Tibial artery (tissue), 4 donors: ENCODE measurements around the gene SMC1A.

ENCODE experiments used
- DNase-seq, 2 donors: peaks; one replicate each; pipeline ENCODE4 v3.0.0-alpha.2; 2019
- H3K27ac ChIP-seq, 2 donors: fragments of 200-600 bp; sonication (generic) in 1 of 2; 1 replicate in 1 of 2; 2 replicates in 1 of 2; pipeline ENCODE4 v1.5.1; 2018 to 2019; ENCODE audit warnings: mild to moderate bottlenecking in 1 of 2
- H3K27me3 ChIP-seq, 2 donors: fragments of 200-600 bp; sonication (generic) in 1 of 2; one replicate each; pipeline versions ENCODE4 v1.5.1 to v1.6.0; 2016 to 2019
- H3K36me3 ChIP-seq, 3 donors: fragments of 200-600 bp; sonication (generic) in 2 of 3; one replicate each; pipeline ENCODE4 v1.5.1; 2016 to 2019; ENCODE audit warnings: mild to moderate bottlenecking in 2 of 3
- H3K4me1 ChIP-seq, 4 donors: fragments of 200-600 bp; sonication (generic) in 2 of 4; 1 replicate in 3 of 4; 2 replicates in 1 of 4; pipeline ENCODE4 v1.5.1; 2016 to 2019
- H3K4me3 ChIP-seq, 2 donors: fragments of 200-600 bp; sonication (generic) in 1 of 2; 1 replicate in 1 of 2; 2 replicates in 1 of 2; pipeline ENCODE4 v1.5.1; 2018 to 2019; ENCODE audit warnings: mild to moderate bottlenecking in 2 of 2
- H3K9me3 ChIP-seq, 3 donors: fragments of 200-600 bp; sonication (generic) in 1 of 3; one replicate each; pipeline ENCODE4 v1.5.1; 2016 to 2019
- CTCF ChIP-seq, 2 experiments: fragments of 200-600 bp in 1 of 2; fragments of 450-650 bp in 1 of 2; IDR thresholded peaks; one replicate each; pipeline ENCODE4 v1.5.1; 2017 to 2019; ENCODE audit warnings: antibody characterized with exemption in 2 of 2, mild to moderate bottlenecking in 1 of 2, moderate library complexity in 1 of 2
- intact Hi-C: fragments of 100-400 bp; cut with DNase I; formaldehyde crosslinking; loops from one replicate; pipeline ENCODE4 v1.15.0; 2023; ENCODE audit warnings: low total_unique reads

SMC1A gene

GRCh38 chrX:53395605-53396298 lies 26.7 kb downstream of the SMC1A start:
- DNase-seq = no peak
- H3K27me3 ChIP-seq = no peaks in the 10 kb centered on the region
- no peak for TF ChIP-seq CTCF (IDR thresholded peaks at IDR 0.05)
- H3K4me1 ChIP-seq = no peaks in the 10 kb centered on the region
- intact Hi-C loops = no loop called here
- no peak overlapping the region for H3K4me3 ChIP-seq
- H3K9me3 ChIP-seq = no peaks in the 10 kb centered on the region
- H3K27ac ChIP-seq = no peak overlapping the region
- peaks cover 0 to 92% (median 47%) of the 10 kb centered on the region in 3 donors for H3K36me3 ChIP-seq

GRCh38 chrX:53383376-53384076 lies 38.9 kb downstream of the SMC1A start:
- Histone ChIP-seq H3K27ac (no peak overlapping the region), H3K36me3 (peaks cover 12 to 72% (median 61%) of the 10 kb centered on the region in 3 donors), H3K4me3 (no peak overlapping the region), H3K9me3 (no peaks in the 10 kb centered on the region), H3K4me1 (no peaks in the 10 kb centered on the region), H3K27me3 (no peaks in the 10 kb centered on the region)
- TF ChIP-seq CTCF (IDR thresholded peaks at IDR 0.05) = no peak
- intact Hi-C loops = no loop called here
- no peak for DNase-seq

- intact Hi-C loops = no loop called here
These were observed 42.7 kb downstream of the SMC1A start for GRCh38 chrX:53379747-53380146.

GRCh38 chrX:53379008-53379710 lies 43.3 kb downstream of the SMC1A start:
- peaks cover 12 to 79% (median 57%) of the 10 kb centered on the region in 3 donors for H3K36me3 ChIP-seq
- no peak for TF ChIP-seq CTCF (IDR thresholded peaks at IDR 0.05)
- no peaks in the 10 kb centered on the region for H3K4me1 ChIP-seq
- intact Hi-C loops = no loop called here
- no peaks in the 10 kb centered on the region for H3K9me3 ChIP-seq
- no peak overlapping the region for H3K4me3 ChIP-seq
- H3K27ac ChIP-seq = no peak overlapping the region
- H3K27me3 ChIP-seq = no peaks in the 10 kb centered on the region
- no peak for DNase-seq

More at GRCh38 chrX:53379747-53380146, 42.7 kb downstream of the SMC1A start:
- Histone ChIP-seq H3K27ac (no peak overlapping the region), H3K4me1 (no peaks in the 10 kb centered on the region), H3K36me3 (peaks cover 12 to 84% (median 63%) of the 10 kb centered on the region in 3 donors), H3K4me3 (no peak overlapping the region), H3K9me3 (no peaks in the 10 kb centered on the region), H3K27me3 (no peaks in the 10 kb centered on the region)
- DNase-seq = no peak
- TF ChIP-seq CTCF (IDR thresholded peaks at IDR 0.05) = no peak

- no peak for TF ChIP-seq CTCF (IDR thresholded peaks at IDR 0.05)
- Histone ChIP-seq H3K4me3 (no peak overlapping the region), H3K9me3 (peaks cover 0 to 3% (median 0%) of the 10 kb centered on the region in 3 donors), H3K36me3 (peaks cover 12 to 64% (median 40%) of the 10 kb centered on the region in 3 donors), H3K4me1 (no peaks in the 10 kb centered on the region), H3K27me3 (no peaks in the 10 kb centered on the region), H3K27ac (no peak overlapping the region)
- no peak for DNase-seq
- intact Hi-C loops = no loop called here
These were observed 45.0 kb downstream of the SMC1A start for GRCh38 chrX:53377464-53377863.
